Natural killer cell treated with Interleukin-12 subunit alpha and Interleukin-12 subunit beta and Interleukin-15 and Interleukin-18, amount 100 ng/mL, for 72 hours (primary cell): ENCODE data around the gene TXK. TPM values are rescaled to one million over a fixed set of nuclear protein-coding genes. Genes with fewer than 3 reads are reported as not detected.

ENCODE experiments used
- ATAC-seq, 2 donors: fragments of 150-1000 bp; cut with Tn5 transposase in 1 of 2; sonication (Bioruptor Pico), chemical (Tn5 transposase) in 1 of 2; 2 replicates each; pipeline ENCODE4 v1.10.0; 2021
- DNase-seq: peaks from one replicate; pipeline ENCODE4 v3.0.0; 2022; ENCODE audit warnings: low spot score
- H3K27ac Mint-ChIP-seq, 2 donors: 1 replicate in 1 of 2; 2 replicates in 1 of 2; pipeline ENCODE4 v1.8.0; 2022; ENCODE audit warnings: mixed read lengths in 2 of 2, mild to moderate bottlenecking in 1 of 2, moderate library complexity in 1 of 2
- H3K27me3 Mint-ChIP-seq, 2 donors: 1 replicate in 1 of 2; 2 replicates in 1 of 2; pipeline ENCODE4 v1.8.0; 2022; ENCODE audit warnings: mixed read lengths in 2 of 2
- H3K36me3 Mint-ChIP-seq: one replicate; pipeline ENCODE4 v1.8.0; 2022; ENCODE audit warnings: mixed read lengths
- H3K4me1 Mint-ChIP-seq, 2 donors: 1 replicate in 1 of 2; 2 replicates in 1 of 2; pipeline ENCODE4 v1.8.0; 2022; ENCODE audit warnings: low read depth in 2 of 2, mixed read lengths in 2 of 2, mild to moderate bottlenecking in 1 of 2
- H3K4me3 Mint-ChIP-seq: one replicate; pipeline ENCODE4 v1.8.0; 2022; ENCODE audit warnings: mixed read lengths
- H3K9me3 Mint-ChIP-seq: 2 replicates; pipeline ENCODE4 v1.8.0; 2022; ENCODE audit warnings: mixed read lengths
- total RNA-seq, 2 donors: library from RNA; stranded (reverse); gene quantifications; one replicate each; pipeline ENCODE4 v1.2.3, GENCODE V29; 2022

The TXK gene
- total RNA-seq, 2 donors from 2014 or later = 26.1 to 60.2 TPM

DNA sequence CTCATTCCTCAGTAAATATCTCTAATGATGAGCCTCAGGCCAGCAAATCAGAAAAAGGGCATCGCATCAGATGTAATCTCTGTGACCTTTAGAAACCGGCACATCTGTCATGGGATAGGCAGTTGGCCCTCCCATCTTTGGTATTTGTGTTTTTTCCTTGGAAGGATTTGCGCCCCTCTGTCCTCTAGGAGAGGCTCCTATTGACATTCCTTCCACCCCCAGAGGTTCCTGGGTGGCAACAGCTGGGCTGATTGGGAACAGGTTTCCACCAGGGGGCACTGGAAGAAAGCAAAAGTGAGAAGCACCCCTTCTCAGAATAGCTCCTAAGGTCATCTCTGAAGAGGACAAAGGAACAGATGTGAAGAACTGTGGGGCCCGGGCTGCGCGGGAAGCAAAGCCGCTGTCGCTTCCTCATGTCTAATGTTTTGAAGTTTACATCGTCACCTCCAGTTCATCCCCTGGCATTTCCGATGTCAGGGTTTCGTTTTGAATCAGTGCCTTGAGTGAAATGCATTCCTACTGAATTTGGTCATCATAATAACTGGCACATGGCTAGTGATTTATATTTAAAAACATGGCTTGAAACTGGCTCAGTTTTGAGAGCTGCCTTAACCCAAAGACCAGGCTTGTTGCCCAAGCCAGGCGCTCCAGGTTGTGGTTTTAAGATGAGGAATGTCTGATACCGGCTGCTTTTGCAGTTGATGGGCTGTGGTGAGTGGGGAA is 6.2 kb downstream of the TXK start:
- Mint-ChIP-seq H3K27me3 (no peaks in the 10 kb centered on the region), H3K27ac (peak overlapping the region; percentile 93 to 94), H3K9me3 (no peaks in the 10 kb centered on the region), H3K36me3 (no peaks in the 10 kb centered on the region), H3K4me3 (peak overlapping the region; percentile 91), H3K4me1 (peaks cover 82 to 90% of the 10 kb centered on the region in 2 donors)
- peak; percentile 79 to 82 for ATAC-seq
- peak; percentile 80 for DNase-seq

DNA sequence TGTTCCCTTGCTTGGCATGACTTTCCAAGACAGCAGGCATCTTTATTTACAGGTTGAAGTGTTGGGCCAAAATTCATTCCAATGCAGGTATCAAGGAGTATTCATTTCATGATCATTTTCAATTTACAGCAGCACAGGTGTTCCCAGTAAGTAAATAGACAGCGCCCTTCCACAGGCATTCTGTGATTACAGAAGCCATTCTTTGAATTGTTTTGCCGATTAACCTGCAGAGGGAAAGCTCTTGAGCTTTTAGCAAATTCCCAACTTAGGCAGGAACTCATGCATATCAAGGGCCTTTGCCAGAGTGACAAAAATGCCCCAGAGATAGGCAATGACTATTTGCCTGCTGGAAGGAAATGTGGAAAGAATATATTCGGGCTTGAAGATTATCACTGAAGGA is 6.8 kb downstream of the TXK start:
- H3K36me3 Mint-ChIP-seq = no peaks in the 10 kb centered on the region
- no peaks in the 10 kb centered on the region for H3K27me3 Mint-ChIP-seq
- DNase-seq = no peak
- H3K9me3 Mint-ChIP-seq = no peaks in the 10 kb centered on the region
- H3K4me1 Mint-ChIP-seq = peaks cover 79 to 88% of the 10 kb centered on the region in 2 donors
- H3K4me3 Mint-ChIP-seq = peak overlapping the region; percentile 91
- no peak for ATAC-seq
- peak overlapping the region; percentile 93 to 94 for H3K27ac Mint-ChIP-seq

DNA sequence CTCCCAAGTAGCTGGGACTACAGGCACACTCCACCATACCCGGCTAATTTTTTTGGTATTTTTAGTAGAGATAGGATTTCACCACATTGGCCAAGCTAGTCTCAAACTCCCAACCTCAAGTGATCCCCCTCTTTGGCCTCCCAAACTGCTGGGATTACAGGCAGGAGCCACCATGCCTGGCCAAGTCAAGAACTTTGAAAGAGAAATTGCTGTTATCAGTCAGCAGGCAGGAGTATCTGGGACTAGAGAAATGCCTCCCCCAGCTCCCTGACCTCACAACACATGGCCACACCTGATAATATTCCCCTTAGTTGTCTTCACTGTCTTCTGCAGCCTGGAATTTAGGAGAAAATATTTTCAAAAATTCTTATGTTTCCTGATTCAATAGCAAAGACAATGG is 7.4 kb downstream of the TXK start:
- no peaks in the 10 kb centered on the region for H3K36me3 Mint-ChIP-seq
- H3K9me3 Mint-ChIP-seq = no peaks in the 10 kb centered on the region
- H3K4me1 Mint-ChIP-seq = peaks cover 76 to 82% of the 10 kb centered on the region in 2 donors
- DNase-seq (no peak), ATAC-seq (no peak)
- H3K27ac Mint-ChIP-seq = peak overlapping the region; percentile 93 to 94
- peak overlapping the region; percentile 91 for H3K4me3 Mint-ChIP-seq
- H3K27me3 Mint-ChIP-seq = no peaks in the 10 kb centered on the region

DNA sequence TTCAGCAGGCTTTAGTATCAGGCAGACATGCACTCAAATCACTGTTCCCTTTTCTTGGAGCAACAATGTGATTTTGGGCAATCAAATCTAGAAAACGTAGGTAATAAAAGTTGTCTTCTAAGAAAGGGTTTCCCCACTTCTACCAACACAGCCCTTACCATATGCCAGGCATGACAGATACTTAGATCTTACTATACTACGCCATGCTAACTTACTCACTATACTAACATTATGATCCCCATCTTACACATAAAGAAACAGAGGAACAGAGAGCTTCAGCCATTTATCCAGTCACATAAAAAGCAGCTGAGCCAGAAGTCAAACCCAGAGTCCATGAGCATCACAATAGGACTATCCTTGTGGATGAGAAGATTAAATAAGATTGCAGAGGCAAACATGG is 9.2 kb downstream of the TXK start:
- ATAC-seq (no peak), DNase-seq (no peak)
- Mint-ChIP-seq H3K9me3 (no peaks in the 10 kb centered on the region), H3K27ac (peak overlapping the region; percentile 93 to 94), H3K36me3 (no peaks in the 10 kb centered on the region), H3K27me3 (no peaks in the 10 kb centered on the region), H3K4me3 (peak overlapping the region; percentile 77), H3K4me1 (peaks cover 58 to 65% of the 10 kb centered on the region in 2 donors)

DNA sequence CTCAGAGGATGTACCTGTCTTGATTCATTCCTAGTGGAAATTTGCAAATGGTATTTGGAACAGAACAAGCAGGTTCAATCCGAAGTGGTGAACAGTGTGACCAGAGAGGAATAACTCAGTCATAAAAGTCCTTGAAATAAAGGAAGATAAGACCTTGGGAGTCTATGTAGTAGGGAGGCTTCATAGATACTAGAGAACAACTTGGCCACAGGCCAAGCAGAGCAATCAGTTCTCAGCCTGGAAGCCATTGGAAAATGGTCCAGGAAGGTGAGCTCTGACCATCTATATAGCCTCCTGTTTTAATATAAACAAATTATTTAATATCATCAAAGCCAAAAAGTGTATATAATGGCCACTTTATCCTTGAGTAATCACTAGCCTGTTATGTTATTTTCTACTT is 11.3 kb downstream of the TXK start:
- Mint-ChIP-seq H3K27me3 (no peaks in the 10 kb centered on the region), H3K36me3 (peaks cover 3% of the 10 kb centered on the region), H3K9me3 (peaks cover 3% of the 10 kb centered on the region), H3K4me1 (peaks cover 57 to 63% of the 10 kb centered on the region in 2 donors), H3K27ac (no peak overlapping the region), H3K4me3 (no peak overlapping the region)
- no peak for DNase-seq
- ATAC-seq = no peak

DNA sequence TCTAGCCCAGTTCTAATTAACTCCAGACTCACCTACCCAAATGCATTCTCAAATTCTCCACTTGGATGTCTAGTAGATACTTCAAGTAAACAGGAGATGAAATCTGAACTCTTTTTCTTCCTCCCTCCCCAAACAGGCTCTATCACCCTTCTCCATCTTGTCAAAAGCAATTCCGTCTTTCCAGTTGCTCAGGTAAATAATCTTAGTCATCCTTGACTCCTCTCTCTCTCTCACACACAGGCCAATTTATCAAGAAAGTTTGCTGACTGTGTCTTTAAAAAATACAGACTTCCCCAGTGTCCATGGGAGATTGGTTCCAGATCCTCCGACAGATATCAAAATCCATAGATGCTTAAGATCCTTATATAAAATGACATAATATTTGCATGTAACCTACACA is 12.9 kb downstream of the TXK start:
- no peak for DNase-seq
- Mint-ChIP-seq H3K27me3 (no peaks in the 10 kb centered on the region), H3K27ac (no peak overlapping the region), H3K4me1 (peaks cover 57 to 62% of the 10 kb centered on the region in 2 donors), H3K4me3 (no peak overlapping the region), H3K9me3 (peaks cover 3% of the 10 kb centered on the region), H3K36me3 (peaks cover 4% of the 10 kb centered on the region)
- ATAC-seq = no peak

DNA sequence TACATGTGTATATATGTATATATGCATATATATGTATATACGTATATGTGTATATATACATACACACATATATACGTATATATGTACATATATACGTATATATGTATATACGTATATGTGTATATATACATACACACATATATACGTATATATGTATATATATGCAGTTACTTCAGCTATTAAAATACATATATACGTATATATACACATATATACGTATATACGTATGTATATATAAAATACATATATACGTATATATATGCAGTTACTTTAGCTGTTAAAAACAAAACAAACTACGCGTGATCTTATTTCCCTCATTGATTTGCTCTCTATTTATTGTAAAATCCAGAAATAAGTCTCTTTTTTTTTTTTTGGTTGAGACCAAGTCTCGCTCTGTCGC is 13.9 kb downstream of the TXK start:
- Mint-ChIP-seq H3K27me3 (no peaks in the 10 kb centered on the region), H3K4me1 (peaks cover 56 to 59% of the 10 kb centered on the region in 2 donors)

DNA sequence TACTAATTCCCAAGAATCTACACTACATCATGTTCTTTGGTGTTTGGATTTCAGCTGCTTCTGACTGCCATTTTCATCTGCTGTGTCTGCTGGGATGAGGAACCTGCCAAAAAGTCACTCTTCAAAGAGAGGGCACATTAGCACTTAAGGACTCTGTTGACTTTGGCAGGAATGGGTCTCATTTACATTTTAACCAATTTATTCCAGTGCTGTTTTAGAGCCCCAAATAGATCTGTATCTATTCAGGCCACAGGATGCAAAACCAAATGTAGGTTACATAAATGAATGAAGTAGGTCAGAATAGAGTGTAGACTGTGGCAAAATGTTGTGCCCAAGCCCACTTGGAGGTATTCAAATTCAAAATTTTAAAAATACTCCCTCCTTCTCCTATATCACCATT is 14.4 kb downstream of the TXK start:
- H3K4me3 Mint-ChIP-seq = no peak overlapping the region
- peaks cover 3% of the 10 kb centered on the region for H3K9me3 Mint-ChIP-seq
- H3K36me3 Mint-ChIP-seq = peaks cover 4% of the 10 kb centered on the region
- peak overlapping the region; percentile 39 to 85 for H3K27ac Mint-ChIP-seq
- ATAC-seq = no peak
- no peaks in the 10 kb centered on the region for H3K27me3 Mint-ChIP-seq
- DNase-seq = no peak
- H3K4me1 Mint-ChIP-seq = peaks cover 54 to 57% of the 10 kb centered on the region in 2 donors

More for the DNA sequence above, 13.9 kb downstream of the TXK start:
- ATAC-seq = no peak
- no peak overlapping the region for H3K4me3 Mint-ChIP-seq
- DNase-seq = no peak
- peaks cover 3% of the 10 kb centered on the region for H3K9me3 Mint-ChIP-seq
- peaks cover 4% of the 10 kb centered on the region for H3K36me3 Mint-ChIP-seq
- H3K27ac Mint-ChIP-seq = no peak overlapping the region

DNA sequence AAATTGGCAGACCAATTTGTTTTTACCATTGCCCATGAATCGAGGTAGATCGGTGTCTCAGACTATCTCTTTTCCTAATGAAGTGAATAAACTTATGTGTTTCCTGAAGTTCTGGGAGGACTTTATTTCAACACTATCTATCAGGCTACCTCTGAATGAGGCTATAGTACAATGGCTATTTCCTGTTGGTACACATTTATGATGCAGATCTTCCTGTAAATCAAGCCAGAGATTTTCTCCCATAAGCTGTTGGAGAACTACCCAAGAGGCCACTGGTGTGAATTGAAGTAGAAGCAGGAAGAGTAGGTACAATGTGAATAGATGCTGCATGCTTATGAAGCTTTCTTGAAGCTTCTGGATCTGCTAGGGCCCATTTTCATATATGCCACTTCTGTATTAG is 16.0 kb downstream of the TXK start:
- H3K27me3 Mint-ChIP-seq = no peaks in the 10 kb centered on the region
- H3K9me3 Mint-ChIP-seq = peaks cover 3% of the 10 kb centered on the region
- no peak for ATAC-seq
- peak overlapping the region; percentile 69 for H3K4me3 Mint-ChIP-seq
- H3K27ac Mint-ChIP-seq = peak overlapping the region; percentile 83 to 85
- no peak for DNase-seq
- peaks cover 10% of the 10 kb centered on the region for H3K36me3 Mint-ChIP-seq
- H3K4me1 Mint-ChIP-seq = peaks cover 43 to 56% of the 10 kb centered on the region in 2 donors

DNA sequence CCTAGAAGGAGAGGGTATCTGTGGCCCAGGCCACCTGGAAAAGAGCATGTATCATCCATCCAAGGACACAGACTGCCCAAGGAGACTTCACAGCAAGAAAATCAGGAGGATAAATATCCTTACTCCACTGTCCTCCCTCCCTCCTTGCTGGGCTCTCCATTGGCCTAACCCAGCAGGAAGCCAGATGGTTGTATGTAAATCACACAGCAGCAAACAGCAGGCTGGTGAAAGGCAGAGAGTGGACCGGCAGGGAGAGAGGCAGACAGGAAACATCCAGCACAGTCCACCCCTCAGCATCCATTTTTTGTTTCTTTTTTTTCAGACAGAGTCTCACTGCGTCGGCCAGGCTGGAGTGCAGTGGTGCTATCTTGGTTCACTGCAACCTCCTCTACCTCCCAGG is 17.5 kb downstream of the TXK start:
- H3K27ac Mint-ChIP-seq = peak overlapping the region; percentile 83 to 85
- peak overlapping the region; percentile 9 for H3K4me3 Mint-ChIP-seq

DNA sequence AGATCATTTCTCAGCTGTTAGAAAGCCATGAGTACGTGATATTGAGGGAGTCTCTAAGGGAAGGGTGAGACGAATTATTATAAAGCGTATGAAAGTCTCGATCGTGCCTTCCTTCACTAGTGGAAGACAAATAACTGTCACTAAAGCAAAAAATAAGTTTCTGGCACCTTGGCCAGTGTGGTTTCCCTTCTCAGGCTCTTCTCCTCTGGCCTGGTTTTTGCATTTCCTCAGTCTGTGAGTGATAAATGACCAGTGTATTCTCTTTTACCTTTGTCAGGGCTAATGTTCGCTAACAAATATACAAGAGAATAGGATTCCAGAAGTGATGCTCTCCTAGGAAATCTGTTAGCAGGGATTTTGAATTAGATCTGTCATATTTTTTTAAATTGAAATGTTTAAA is 19.6 kb downstream of the TXK start:
- Mint-ChIP-seq H3K27me3 (no peaks in the 10 kb centered on the region), H3K27ac (peak overlapping the region; percentile 97 to 98)

More for the DNA sequence above, 17.5 kb downstream of the TXK start:
- no peaks in the 10 kb centered on the region for H3K27me3 Mint-ChIP-seq
- peaks cover 10% of the 10 kb centered on the region for H3K36me3 Mint-ChIP-seq
- H3K4me1 Mint-ChIP-seq = peaks cover 55 to 59% of the 10 kb centered on the region in 2 donors
- peaks cover 3% of the 10 kb centered on the region for H3K9me3 Mint-ChIP-seq
- DNase-seq (no peak), ATAC-seq (peak; percentile 58 to 60)

DNA sequence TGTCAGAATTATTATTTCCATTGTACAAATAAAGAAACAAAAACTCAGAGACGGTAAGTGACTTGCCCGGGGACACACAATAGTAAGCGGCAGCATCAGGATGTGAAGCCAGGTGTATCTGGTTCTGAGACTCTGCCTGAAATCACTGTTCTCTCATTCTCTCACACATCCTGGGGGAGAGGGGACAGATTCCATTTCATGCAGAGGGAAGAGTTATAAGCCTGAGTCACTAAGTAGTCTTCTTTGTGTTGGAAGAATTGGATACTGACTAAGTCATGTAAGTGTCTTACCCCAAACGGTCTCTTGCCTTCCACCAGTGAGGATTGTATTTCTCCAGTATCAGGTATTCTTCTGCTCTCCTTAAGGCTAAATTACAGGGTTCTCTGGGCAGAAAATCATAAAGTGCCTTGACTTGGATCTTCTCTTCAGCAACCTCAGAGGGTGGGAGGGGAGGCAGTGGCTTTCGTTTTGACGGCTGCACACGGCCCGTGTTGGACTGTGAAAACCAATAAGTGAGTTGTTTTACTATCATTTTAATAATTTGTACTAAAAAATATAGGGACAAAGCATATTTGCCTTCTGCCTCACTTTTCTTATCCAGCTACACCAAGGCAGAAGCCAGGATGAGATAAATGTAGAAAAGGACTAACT is 21.9 kb downstream of the TXK start:
- Mint-ChIP-seq H3K27me3 (no peaks in the 10 kb centered on the region), H3K9me3 (no peaks in the 10 kb centered on the region), H3K27ac (peak overlapping the region; percentile 97 to 98), H3K4me3 (peak overlapping the region; percentile 99), H3K36me3 (peaks cover 6% of the 10 kb centered on the region), H3K4me1 (peaks cover 48 to 51% of the 10 kb centered on the region in 2 donors)
- ATAC-seq (peak; percentile 78 to 80), DNase-seq (peak; percentile 80)

More for the DNA sequence above, 19.6 kb downstream of the TXK start:
- peaks cover 62 to 69% of the 10 kb centered on the region in 2 donors for H3K4me1 Mint-ChIP-seq
- ATAC-seq (peak; percentile 60 to 71), DNase-seq (peak; percentile 76)
- peak overlapping the region; percentile 99 for H3K4me3 Mint-ChIP-seq
- H3K9me3 Mint-ChIP-seq = peaks cover 3% of the 10 kb centered on the region
- peaks cover 10% of the 10 kb centered on the region for H3K36me3 Mint-ChIP-seq

DNA sequence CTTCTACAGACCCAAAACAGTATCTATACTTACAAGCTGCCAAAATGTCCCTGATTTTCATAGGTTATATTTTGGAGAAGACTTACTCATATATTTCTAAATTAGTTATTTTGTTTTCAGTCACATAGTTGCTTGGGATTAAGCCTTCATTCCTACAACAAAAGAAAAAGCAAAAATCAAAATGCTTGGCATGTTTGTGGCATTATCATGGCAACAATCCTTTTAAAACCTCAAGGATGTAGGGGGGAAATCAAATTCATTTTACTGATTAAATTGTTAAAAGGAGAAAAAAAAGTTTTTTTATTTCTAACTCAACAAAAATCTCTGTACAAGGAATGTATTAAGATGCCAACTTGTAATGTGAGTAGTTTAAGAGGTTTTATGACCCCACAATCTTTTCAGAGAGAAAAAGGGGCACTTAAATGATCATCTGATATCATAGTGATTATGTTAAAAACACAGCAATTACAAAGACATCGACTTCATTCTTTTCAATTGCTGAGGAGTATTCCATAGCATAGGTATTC is 23.5 kb downstream of the TXK start:
- Mint-ChIP-seq H3K27me3 (no peaks in the 10 kb centered on the region), H3K9me3 (no peaks in the 10 kb centered on the region), H3K36me3 (peaks cover 10% of the 10 kb centered on the region), H3K4me3 (peak overlapping the region; percentile 99), H3K27ac (peak overlapping the region; percentile 97 to 98), H3K4me1 (peaks cover 44 to 48% of the 10 kb centered on the region in 2 donors)
- no peak for ATAC-seq
- DNase-seq = no peak
